Adrenal gland (tissue), 12 donors: Measurements from ENCODE around the gene LMF1. TPM values are rescaled to one million over a fixed set of nuclear protein-coding genes. Genes with fewer than 3 reads are reported as not detected.

ENCODE experiments used
- DNase-seq, 7 donors: peaks; one replicate each; pipeline ENCODE4 v3.0.0-alpha.2; 2019 to 2020
- H3K27ac ChIP-seq, 5 donors: fragments of 200-600 bp; sonication (generic) in 4 of 5; 1 replicate in 3 of 5; 2 replicates in 2 of 5; pipeline versions ENCODE4 v1.5.1 to v1.8.0; 2016 to 2020; ENCODE audit warnings: mild to moderate bottlenecking in 1 of 5
- H3K27me3 ChIP-seq: fragments of 200-600 bp; 2 replicates; pipeline ENCODE4 v1.8.0; 2021
- H3K36me3 ChIP-seq, 2 donors: fragments of 200-600 bp; replicated peaks in 1 of 2; 1 replicate in 1 of 2; 2 replicates in 1 of 2; pipeline versions ENCODE4 v1.5.1 to v1.8.0; 2018 to 2022
- H3K4me1 ChIP-seq, 2 donors: fragments of 200-600 bp; replicated peaks in 1 of 2; 1 replicate in 1 of 2; 2 replicates in 1 of 2; pipeline versions ENCODE4 v1.5.1 to v1.8.0; 2018 to 2021
- H3K4me3 ChIP-seq, 4 donors: fragments of 200-600 bp; sonication (generic) in 3 of 4; one replicate each; pipeline ENCODE4 v1.5.1; 2016 to 2018
- H3K9me3 ChIP-seq, 3 donors: fragments of 200-600 bp; sonication (generic) in 1 of 3; replicated peaks in 1 of 3; 1 replicate in 2 of 3; 2 replicates in 1 of 3; pipeline versions ENCODE4 v1.5.1 to v1.8.0; 2016 to 2021
- POLR2A ChIP-seq, 2 donors: fragments of 450-650 bp; IDR thresholded peaks; one replicate each; pipeline ENCODE4 v1.6.1; 2017; ENCODE audit warnings: antibody characterized with exemption in 2 of 2, mild to moderate bottlenecking in 2 of 2, moderate library complexity in 1 of 2
- WGBS, 4 donors: extraction: QIAGEN DNeasy Blood & Tissue Kit in 2 of 4; methylation state at CpG; one replicate each; pipeline versions ENCODE4 v1.1.5 to v1.1.7; 2013 to 2017; 5-methylcytosine and 5-hydroxymethylcytosine counted together
- intact Hi-C, 2 donors: fragments of 100-400 bp; cut with DNase I; formaldehyde crosslinking; loops; one replicate each; pipeline versions ENCODE4 v1.14.1 to v1.15.0; 2022 to 2023
- polyA plus RNA-seq, 3 donors: library from polyadenylated mRNA; stranded (reverse); fragments of 200-250 nt in 2 of 3; fragments of 350-450 nt in 1 of 3; fragmentation: Illumina TruSeq in 1 of 3; extraction: RNeasy Lipid Tissue Mini Kit (QIAGEN cat#74804) in 1 of 3; gene quantifications; one replicate each; pipeline ENCODE4 v1.2.3, GENCODE V29; 2013 to 2014
- total RNA-seq, 9 donors: library from RNA; depleted of rRNA in 4 of 9; stranded (reverse); fragments of >200 nt in 4 of 9; fragments of 120-200 nt in 1 of 9; fragmentation: NEBNext Ultra II Directional in 1 of 9; extraction: Animal tissue kit (Norgen Biotek cat#: 25700) in 1 of 9; gene quantifications; one replicate each; pipeline versions ENCODE4 v1.1.0 to v1.2.4, GENCODE V29; 2013 to 2023
- TF ChIP-seq, protein P1 (sequence below), 6 experiments: fragments of 450-650 bp in 4 of 6; fragments of 200-600 bp in 2 of 6; sonication (generic) in 1 of 6; IDR thresholded peaks; 1 replicate in 5 of 6; 2 replicates in 1 of 6; pipeline versions ENCODE4 v1.5.1 to v1.8.0; 2016 to 2021; ENCODE audit warnings: antibody characterized with exemption in 6 of 6, mild to moderate bottlenecking in 2 of 6, moderate library complexity in 1 of 6
- donor health status: healthy with polysubstance abuse.
- donor health status: Bipolar disorder and iron deficiency.
- donor health status: DM: yes; HTN: yes; CAD: no.
- donor health status: DM: no; HTN: no; CAD: no.
- donor health status: DM: no; HTN: no; CAD: no.
- donor health status: DM: yes; HTN: yes; CAD: no.

LMF1 gene
- total and polyA plus RNA-seq, 12 donors, result 10.5 to 101 (median 36.3) TPM

DNA sequence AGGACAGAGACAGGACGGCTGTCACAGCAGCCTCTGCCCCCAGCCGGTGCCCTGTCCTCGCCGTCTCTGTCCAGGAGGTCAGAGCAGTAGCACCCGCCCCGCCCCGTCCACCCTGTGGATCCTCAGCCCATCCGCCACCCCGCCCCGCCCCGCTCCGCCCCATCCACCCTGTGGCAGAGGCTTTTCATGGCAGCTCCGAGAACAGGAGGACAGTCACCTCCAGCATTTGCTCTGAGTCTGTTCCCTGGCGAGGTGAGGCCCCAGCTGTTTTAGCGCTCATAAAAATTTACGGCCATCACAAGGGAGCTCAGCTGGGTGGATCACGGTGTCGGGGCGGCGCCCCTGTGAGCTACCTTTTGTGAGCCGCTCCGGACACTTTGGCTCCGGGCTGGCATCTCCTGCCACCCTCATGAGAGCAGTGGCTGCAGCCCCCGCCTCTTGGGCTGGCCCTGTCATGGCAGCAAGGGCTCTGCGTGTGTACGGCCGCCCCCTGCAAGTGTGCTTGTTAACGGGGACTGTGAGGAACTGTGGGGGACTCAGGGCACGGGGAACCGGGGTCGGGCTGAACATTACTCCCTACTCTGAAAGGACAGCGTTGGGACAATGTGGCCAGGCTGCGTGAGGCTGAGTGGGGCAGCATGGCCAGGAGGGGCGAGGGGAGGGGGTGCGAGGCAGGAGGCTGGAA, 138.0 kb downstream of the LMF1 start:
- Histone ChIP-seq H3K4me1 (no peaks in the 10 kb centered on the region), H3K4me3 (no peak overlapping the region), H3K36me3 (no peaks in the 10 kb centered on the region), H3K27ac (no peak overlapping the region), H3K27me3 (no peaks in the 10 kb centered on the region), H3K9me3 (no peaks in the 10 kb centered on the region)
- WGBS, 4 donors, result 67 to 84% (median 71%) methylated on average over 12 to 35 of the region's 35 CpGs
- no peak for DNase-seq
- intact Hi-C loops, result no loop called here
- TF ChIP-seq, protein P1, sequence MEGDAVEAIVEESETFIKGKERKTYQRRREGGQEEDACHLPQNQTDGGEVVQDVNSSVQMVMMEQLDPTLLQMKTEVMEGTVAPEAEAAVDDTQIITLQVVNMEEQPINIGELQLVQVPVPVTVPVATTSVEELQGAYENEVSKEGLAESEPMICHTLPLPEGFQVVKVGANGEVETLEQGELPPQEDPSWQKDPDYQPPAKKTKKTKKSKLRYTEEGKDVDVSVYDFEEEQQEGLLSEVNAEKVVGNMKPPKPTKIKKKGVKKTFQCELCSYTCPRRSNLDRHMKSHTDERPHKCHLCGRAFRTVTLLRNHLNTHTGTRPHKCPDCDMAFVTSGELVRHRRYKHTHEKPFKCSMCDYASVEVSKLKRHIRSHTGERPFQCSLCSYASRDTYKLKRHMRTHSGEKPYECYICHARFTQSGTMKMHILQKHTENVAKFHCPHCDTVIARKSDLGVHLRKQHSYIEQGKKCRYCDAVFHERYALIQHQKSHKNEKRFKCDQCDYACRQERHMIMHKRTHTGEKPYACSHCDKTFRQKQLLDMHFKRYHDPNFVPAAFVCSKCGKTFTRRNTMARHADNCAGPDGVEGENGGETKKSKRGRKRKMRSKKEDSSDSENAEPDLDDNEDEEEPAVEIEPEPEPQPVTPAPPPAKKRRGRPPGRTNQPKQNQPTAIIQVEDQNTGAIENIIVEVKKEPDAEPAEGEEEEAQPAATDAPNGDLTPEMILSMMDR (IDR thresholded peaks at IDR 0.05), result no peak
- no peak for TF ChIP-seq POLR2A (IDR thresholded peaks at IDR 0.05)

DNA sequence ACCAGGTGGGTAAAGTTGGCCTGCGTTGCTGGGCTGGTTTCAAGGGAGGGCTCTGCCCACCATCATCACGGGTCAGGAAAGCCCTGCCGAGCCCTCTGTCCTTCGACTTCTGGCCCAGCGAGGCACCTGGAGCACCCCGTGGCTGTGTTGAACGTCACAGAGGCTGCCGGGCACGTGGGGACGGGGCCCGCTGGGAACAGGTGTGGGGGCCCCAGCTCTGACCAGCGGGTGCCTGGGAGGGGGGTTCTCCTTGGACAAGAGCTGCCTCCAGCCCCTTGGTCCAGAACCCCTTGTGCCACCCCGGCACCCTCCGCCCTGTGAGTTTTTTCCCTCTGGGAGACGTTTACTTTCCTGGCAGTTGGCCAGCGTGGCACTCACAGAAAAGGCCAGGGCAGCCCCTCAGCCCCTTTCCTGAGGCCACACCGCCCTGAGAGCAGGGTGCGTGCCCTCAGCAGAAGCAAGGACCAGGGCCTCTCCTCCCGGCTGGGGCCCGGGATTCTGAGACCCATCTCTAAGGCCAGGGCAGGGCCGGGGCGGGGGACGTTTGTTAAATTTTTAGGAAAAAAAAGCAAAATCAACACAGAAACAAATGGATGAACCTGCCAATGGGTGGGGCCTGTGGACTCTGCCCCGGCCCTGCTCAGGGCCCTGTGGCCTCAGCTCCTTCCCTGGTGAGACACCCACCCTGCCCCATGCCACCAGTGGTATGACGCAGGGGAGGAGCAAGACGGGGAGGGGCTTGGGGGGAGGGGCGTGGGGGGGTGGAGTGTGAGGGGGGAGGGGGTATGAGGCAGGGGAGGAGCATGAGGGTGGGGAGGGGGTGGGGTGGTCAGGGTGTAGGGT, 139.0 kb downstream of the LMF1 start:
- intact Hi-C loops, result no loop called here
- no peaks in the 10 kb centered on the region for H3K4me1 ChIP-seq
- no peaks in the 10 kb centered on the region for H3K9me3 ChIP-seq
- no peak for DNase-seq
- no peak overlapping the region for H3K4me3 ChIP-seq
- 68 to 78% (median 73%) methylated on average over 8 to 27 of the region's 27 CpGs for WGBS, 4 donors
- TF ChIP-seq POLR2A (IDR thresholded peaks at IDR 0.05), result no peak
- TF ChIP-seq, protein P1 (IDR thresholded peaks at IDR 0.05), result no peak
- no peaks in the 10 kb centered on the region for H3K36me3 ChIP-seq
- H3K27ac ChIP-seq, result no peak overlapping the region
- H3K27me3 ChIP-seq, result no peaks in the 10 kb centered on the region

GRCh38 chr16:830871-831570, 139.8 kb downstream of the LMF1 start:
- Histone ChIP-seq H3K4me1 (no peaks in the 10 kb centered on the region), H3K27me3 (no peaks in the 10 kb centered on the region), H3K4me3 (no peak overlapping the region), H3K9me3 (no peaks in the 10 kb centered on the region), H3K36me3 (no peaks in the 10 kb centered on the region), H3K27ac (no peak overlapping the region)
- intact Hi-C loops, result no loop called here
- 60 to 67% (median 65%) methylated on average over 22 to 24 of the region's 24 CpGs for WGBS, 4 donors
- DNase-seq, result no peak
- TF ChIP-seq, protein P1 (IDR thresholded peaks at IDR 0.05), result no peak
- no peak for TF ChIP-seq POLR2A (IDR thresholded peaks at IDR 0.05)
